Chondrocyte (in vitro differentiated cells): Measurements from ENCODE around the gene AFF1. TPM values are rescaled to one million over a fixed set of nuclear protein-coding genes. Genes with fewer than 3 reads are reported as not detected.

Experiments
- DNase-seq: peaks from one replicate; pipeline ENCODE4 v3.0.0; 2021; ENCODE audit warnings: mixed read lengths, low spot score
- H3K27ac Mint-ChIP-seq: one replicate; pipeline ENCODE4 v1.8.0; 2021; ENCODE audit warnings: mild to moderate bottlenecking, moderate library complexity, mixed read lengths; ENCODE audit not compliant: unreplicated experiment
- H3K27me3 Mint-ChIP-seq: 2 replicates; pipeline ENCODE4 v1.8.0; 2021; ENCODE audit warnings: low read depth, mixed read lengths
- H3K36me3 Mint-ChIP-seq: 2 replicates; pipeline ENCODE4 v1.8.0; 2021; ENCODE audit warnings: low read depth, mixed read lengths
- H3K4me1 Mint-ChIP-seq: 2 replicates; pipeline ENCODE4 v1.8.0; 2021; ENCODE audit warnings: low read depth, mild to moderate bottlenecking, mixed read lengths
- H3K4me3 Mint-ChIP-seq: one replicate; pipeline ENCODE4 v1.8.0; 2021; ENCODE audit warnings: mild to moderate bottlenecking, moderate library complexity, mixed read lengths; ENCODE audit not compliant: unreplicated experiment
- H3K9me3 Mint-ChIP-seq: 2 replicates; pipeline ENCODE4 v1.8.0; 2021; ENCODE audit warnings: low read depth, mixed read lengths
- total RNA-seq: library from RNA; stranded (reverse); gene quantifications from 3 replicates; pipeline ENCODE4 v1.2.1, GENCODE V29; 2021
- TF ChIP-seq, protein P1 (sequence below): fragments of 200-600 bp; sonication (generic); IDR thresholded peaks from 2 replicates; pipeline ENCODE4 v1.5.0; 2021; ENCODE audit warnings: antibody characterized with exemption, mild to moderate bottlenecking, moderate library complexity

Gene AFF1
- total RNA-seq, 1 donor from 2014 or later: 25.9 TPM

DNA sequence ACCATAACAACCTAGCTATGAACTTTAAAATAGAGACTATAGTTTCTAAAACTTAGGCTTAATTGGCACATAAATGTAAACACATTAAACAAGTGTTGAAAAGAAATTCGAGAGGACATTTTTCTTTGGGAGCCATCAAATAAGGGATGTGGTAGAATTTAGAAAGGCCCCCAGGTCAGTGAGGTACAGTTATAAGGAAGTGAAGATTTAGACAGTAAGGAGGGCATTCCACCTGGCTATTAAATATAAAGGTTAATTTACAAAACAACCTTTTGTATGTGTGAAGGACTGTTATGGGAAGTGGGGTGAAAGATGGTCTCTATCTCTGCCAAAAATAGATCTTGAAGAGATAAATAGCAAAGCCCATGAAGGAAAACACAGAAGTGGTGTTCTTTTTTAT, 83.9 kb downstream of the AFF1 start:
- TF ChIP-seq, protein P1, sequence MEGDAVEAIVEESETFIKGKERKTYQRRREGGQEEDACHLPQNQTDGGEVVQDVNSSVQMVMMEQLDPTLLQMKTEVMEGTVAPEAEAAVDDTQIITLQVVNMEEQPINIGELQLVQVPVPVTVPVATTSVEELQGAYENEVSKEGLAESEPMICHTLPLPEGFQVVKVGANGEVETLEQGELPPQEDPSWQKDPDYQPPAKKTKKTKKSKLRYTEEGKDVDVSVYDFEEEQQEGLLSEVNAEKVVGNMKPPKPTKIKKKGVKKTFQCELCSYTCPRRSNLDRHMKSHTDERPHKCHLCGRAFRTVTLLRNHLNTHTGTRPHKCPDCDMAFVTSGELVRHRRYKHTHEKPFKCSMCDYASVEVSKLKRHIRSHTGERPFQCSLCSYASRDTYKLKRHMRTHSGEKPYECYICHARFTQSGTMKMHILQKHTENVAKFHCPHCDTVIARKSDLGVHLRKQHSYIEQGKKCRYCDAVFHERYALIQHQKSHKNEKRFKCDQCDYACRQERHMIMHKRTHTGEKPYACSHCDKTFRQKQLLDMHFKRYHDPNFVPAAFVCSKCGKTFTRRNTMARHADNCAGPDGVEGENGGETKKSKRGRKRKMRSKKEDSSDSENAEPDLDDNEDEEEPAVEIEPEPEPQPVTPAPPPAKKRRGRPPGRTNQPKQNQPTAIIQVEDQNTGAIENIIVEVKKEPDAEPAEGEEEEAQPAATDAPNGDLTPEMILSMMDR: no peak
- Mint-ChIP-seq H3K4me3 (no peak overlapping the region), H3K27me3 (no peaks in the 10 kb centered on the region), H3K27ac (no peak overlapping the region), H3K9me3 (no peaks in the 10 kb centered on the region), H3K4me1 (peaks cover 54% of the 10 kb centered on the region), H3K36me3 (no peaks in the 10 kb centered on the region)
- DNase-seq: no peak

DNA sequence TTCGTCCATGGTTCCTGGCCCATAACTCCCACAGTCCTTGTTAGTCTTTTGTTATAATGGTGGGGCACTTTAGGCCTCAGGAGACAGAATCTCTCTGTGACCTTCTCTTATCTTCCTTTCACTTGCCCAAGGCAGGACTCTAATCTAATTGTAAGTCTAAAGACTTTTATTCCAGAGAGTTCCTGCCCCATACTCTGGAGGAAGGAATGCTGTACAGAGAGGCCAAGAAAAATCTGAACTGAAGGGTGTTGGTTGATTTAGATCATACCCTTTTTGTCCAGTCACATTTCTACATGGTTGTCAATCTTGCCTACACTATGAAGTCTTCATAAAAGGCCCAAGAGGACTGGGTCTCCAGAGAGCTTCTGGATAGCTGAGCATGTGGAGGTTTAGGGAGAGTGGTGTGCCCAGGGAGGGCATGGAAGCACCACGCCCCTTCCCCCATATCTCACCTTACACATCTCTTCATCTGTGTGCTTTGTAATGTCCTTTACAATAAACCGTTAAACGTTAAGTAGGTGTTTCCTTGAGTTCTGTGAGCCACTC, 84.5 kb downstream of the AFF1 start:
- Mint-ChIP-seq H3K36me3 (no peaks in the 10 kb centered on the region), H3K9me3 (no peaks in the 10 kb centered on the region), H3K4me1 (peaks cover 54% of the 10 kb centered on the region), H3K27me3 (no peaks in the 10 kb centered on the region), H3K27ac (no peak overlapping the region), H3K4me3 (no peak overlapping the region)
- no peak for DNase-seq
- TF ChIP-seq, protein P1: no peak

DNA sequence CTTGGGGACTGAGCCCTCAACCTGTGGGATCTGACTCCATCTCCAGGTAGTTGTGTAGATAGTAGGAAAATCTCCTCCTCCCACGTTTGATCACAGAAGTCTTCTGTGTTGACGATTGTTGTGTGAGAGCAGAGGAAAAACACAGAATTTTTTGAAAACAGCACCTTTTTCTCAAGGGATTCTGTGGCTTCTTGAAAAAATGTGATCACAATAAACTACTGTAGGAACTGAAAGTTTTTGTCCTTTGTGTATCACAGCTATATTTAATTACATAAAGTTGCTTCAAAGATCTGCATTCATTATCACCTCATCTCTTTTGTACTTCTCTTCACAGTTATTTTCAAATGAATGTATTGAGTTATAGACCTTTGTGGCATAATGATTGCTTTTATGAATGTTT, 85.1 kb downstream of the AFF1 start:
- Mint-ChIP-seq H3K9me3 (no peaks in the 10 kb centered on the region), H3K4me1 (peaks cover 52% of the 10 kb centered on the region), H3K4me3 (no peak overlapping the region), H3K27ac (no peak overlapping the region), H3K36me3 (no peaks in the 10 kb centered on the region), H3K27me3 (no peaks in the 10 kb centered on the region)
- DNase-seq: no peak
- TF ChIP-seq, protein P1: no peak

DNA sequence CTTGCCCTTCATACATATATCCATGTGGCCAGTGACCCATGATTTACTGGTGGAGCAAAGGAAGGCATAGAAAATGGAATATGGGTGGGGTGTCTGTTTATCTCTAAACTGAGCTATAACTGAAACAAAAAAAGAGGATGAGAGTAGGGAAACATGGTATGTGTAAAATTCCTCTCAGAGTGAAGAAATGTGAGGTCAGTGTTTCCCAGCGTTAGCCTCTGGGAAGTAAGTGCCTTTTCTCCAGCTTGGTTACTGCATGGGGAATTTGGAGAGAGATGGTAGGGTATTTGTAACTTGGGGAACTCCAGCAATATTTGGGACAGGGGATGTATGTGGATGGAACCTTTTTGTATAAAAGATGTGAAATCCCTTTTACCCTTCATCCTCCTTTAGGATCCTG, 89.4 kb downstream of the AFF1 start:
- no peak overlapping the region for H3K4me3 Mint-ChIP-seq
- no peaks in the 10 kb centered on the region for H3K36me3 Mint-ChIP-seq
- H3K9me3 Mint-ChIP-seq: no peaks in the 10 kb centered on the region
- TF ChIP-seq, protein P1: no peak
- no peak overlapping the region for H3K27ac Mint-ChIP-seq
- no peaks in the 10 kb centered on the region for H3K27me3 Mint-ChIP-seq
- H3K4me1 Mint-ChIP-seq: peaks cover 42% of the 10 kb centered on the region
- no peak for DNase-seq

DNA sequence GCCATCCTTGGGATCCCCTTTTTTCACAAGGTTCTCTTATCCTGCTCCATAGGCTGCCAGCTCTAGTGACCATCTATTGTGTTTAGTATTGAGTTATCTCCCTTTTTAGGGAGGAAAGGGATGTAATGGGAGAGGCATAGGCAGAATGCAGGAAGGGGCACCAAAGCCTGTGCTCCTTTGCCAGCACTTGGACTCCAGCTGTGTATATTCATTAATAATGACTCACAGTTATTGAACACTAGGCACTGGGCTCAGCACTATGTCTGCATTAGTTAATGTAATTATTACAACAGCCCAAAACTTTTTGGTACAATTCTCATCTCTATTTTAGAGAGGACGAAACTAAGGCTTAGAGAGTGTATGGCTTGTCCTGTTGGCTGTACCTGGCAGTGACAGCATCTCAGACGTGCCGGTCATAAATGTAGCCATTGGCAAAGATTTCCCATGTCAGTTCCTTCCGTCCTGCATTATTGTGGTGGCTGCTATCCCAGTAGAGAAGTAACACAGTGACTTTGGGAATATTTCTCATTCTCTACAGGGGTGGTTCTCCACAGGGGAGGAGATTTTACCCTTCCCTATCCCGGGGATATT, 90.3 kb downstream of the AFF1 start:
- no peak overlapping the region for H3K27ac Mint-ChIP-seq
- TF ChIP-seq, protein P1: no peak
- no peaks in the 10 kb centered on the region for H3K27me3 Mint-ChIP-seq
- H3K9me3 Mint-ChIP-seq: no peaks in the 10 kb centered on the region
- no peaks in the 10 kb centered on the region for H3K36me3 Mint-ChIP-seq
- no peak overlapping the region for H3K4me3 Mint-ChIP-seq
- no peak for DNase-seq
- peaks cover 37% of the 10 kb centered on the region for H3K4me1 Mint-ChIP-seq
